HT-29 (cell line): ENCODE data around the gene MTHFD1L. TPM values are rescaled to one million over a fixed set of nuclear protein-coding genes. Genes with fewer than 3 reads are reported as not detected.

ENCODE experiments used
- DNase-seq: peaks from one replicate; pipeline ENCODE4 v3.0.0-alpha.2; 2015; ENCODE audit warnings: low spot score
- total RNA-seq: library from RNA; depleted of rRNA; stranded (reverse); fragments of >200 nt; shearing (Covaris generic); gene quantifications from 2 replicates; pipeline ENCODE4 v1.2.3, GENCODE V29; 2014

Gene MTHFD1L
- total RNA-seq, 1 experiment from 2014 or later, result 14.7 TPM

- no peak for DNase-seq
These were observed 33.1 kb downstream of the MTHFD1L start for GRCh38 chr6:150898399-150899170.

GRCh38 chr6:150899231-150899630 is 33.7 kb downstream of the MTHFD1L start:
- DNase-seq, result no peak

- no peak for DNase-seq
These were observed 34.5 kb downstream of the MTHFD1L start for GRCh38 chr6:150900049-150900448.

- no peak for DNase-seq
These were observed 36.8 kb downstream of the MTHFD1L start for GRCh38 chr6:150902142-150902776.

- no peak for DNase-seq
These were observed 40.3 kb downstream of the MTHFD1L start for GRCh38 chr6:150905769-150906168.

GRCh38 chr6:150906641-150907326 is 41.3 kb downstream of the MTHFD1L start:
- DNase-seq, result no peak

- no peak for DNase-seq
These were observed 41.9 kb downstream of the MTHFD1L start for GRCh38 chr6:150907383-150907782.

GRCh38 chr6:150908901-150909300 is 43.4 kb downstream of the MTHFD1L start:
- no peak for DNase-seq

- DNase-seq, result peak; percentile 36
These were observed 45.1 kb downstream of the MTHFD1L start for GRCh38 chr6:150910561-150910960.

- no peak for DNase-seq
These were observed 48.9 kb downstream of the MTHFD1L start for GRCh38 chr6:150914372-150914771.

- DNase-seq, result no peak
These were observed 49.8 kb downstream of the MTHFD1L start for GRCh38 chr6:150915131-150915879.

- no peak for DNase-seq
These were observed 50.4 kb downstream of the MTHFD1L start for GRCh38 chr6:150915880-150916265.

GRCh38 chr6:150919938-150920337 is 54.4 kb downstream of the MTHFD1L start:
- no peak for DNase-seq

- no peak for DNase-seq
These were observed 56.6 kb downstream of the MTHFD1L start for GRCh38 chr6:150922137-150922536.

- no peak for DNase-seq
These were observed 59.5 kb downstream of the MTHFD1L start for GRCh38 chr6:150924808-150925589.

- no peak for DNase-seq
These were observed 60.1 kb downstream of the MTHFD1L start for GRCh38 chr6:150925590-150925928.

GRCh38 chr6:150925976-150926375 is 60.5 kb downstream of the MTHFD1L start:
- DNase-seq, result no peak

- no peak for DNase-seq
These were observed 63.4 kb downstream of the MTHFD1L start for GRCh38 chr6:150928882-150929281.

- DNase-seq, result no peak
These were observed 63.9 kb downstream of the MTHFD1L start for GRCh38 chr6:150929416-150929815.

GRCh38 chr6:150930841-150931240 is 65.3 kb downstream of the MTHFD1L start:
- DNase-seq, result no peak

- DNase-seq, result no peak
These were observed 65.9 kb downstream of the MTHFD1L start for GRCh38 chr6:150931405-150931804.
